22Rv1 (cell line): ENCODE measurements around the gene ANO3.
"Not testable (repeated sequence)": the region's sequence is repeated elsewhere in the genome, so short reads cannot be mapped to it uniquely, and the experiment has no call there.

Source experiments
- H3K27ac ChIP-seq: fragments of 450-650 bp; 2 replicates; pipeline ENCODE4 v1.5.1; 2017
- CTCF ChIP-seq: fragments of 450-650 bp; IDR thresholded peaks from 2 replicates; pipeline ENCODE4 v1.5.1; 2017; ENCODE audit warnings: mild to moderate bottlenecking
- ZFX ChIP-seq: fragments of 450-650 bp; IDR thresholded peaks from 2 replicates; pipeline ENCODE4 v1.6.1; 2017; ENCODE audit warnings: antibody characterized with exemption, borderline replicate concordance

ANO3 gene

GRCh38 chr11:26579683-26580082 is 247.8 kb downstream of the ANO3 start:
- TF ChIP-seq ZFX (no peak), CTCF (no peak)

GRCh38 chr11:26580929-26581328 is 249.0 kb downstream of the ANO3 start:
- TF ChIP-seq CTCF (no peak), ZFX (no peak)
- H3K27ac ChIP-seq, result no peak overlapping the region

More at GRCh38 chr11:26579683-26580082, 247.8 kb downstream of the ANO3 start:
- no peak overlapping the region for H3K27ac ChIP-seq

- no peak overlapping the region for H3K27ac ChIP-seq
- TF ChIP-seq ZFX (no peak), CTCF (no peak)
These were observed 251.6 kb downstream of the ANO3 start for GRCh38 chr11:26583550-26583949.

GRCh38 chr11:26584818-26585217 is 252.9 kb downstream of the ANO3 start:
- TF ChIP-seq CTCF (no peak), ZFX (no peak)
- H3K27ac ChIP-seq, result no peak overlapping the region

- no peak for TF ChIP-seq CTCF
- TF ChIP-seq ZFX, result no peak
- H3K27ac ChIP-seq, result no peak overlapping the region
These were observed 255.1 kb downstream of the ANO3 start for GRCh38 chr11:26587073-26587472.

GRCh38 chr11:26593691-26594090 is 261.8 kb downstream of the ANO3 start:
- H3K27ac ChIP-seq, result no peak overlapping the region
- TF ChIP-seq CTCF (no peak), ZFX (no peak)

- H3K27ac ChIP-seq, result not testable (repeated sequence)
These were observed 263.4 kb downstream of the ANO3 start for GRCh38 chr11:26595207-26595865.

GRCh38 chr11:26597049-26597689 is 265.2 kb downstream of the ANO3 start:
- H3K27ac ChIP-seq, result not testable (repeated sequence)
